Thymus (tissue), 11 donors: ENCODE results near the gene APOBEC3F. TPM values are rescaled to one million over a fixed set of nuclear protein-coding genes. Genes with fewer than 3 reads are reported as not detected.
A peak's percentile ranks its signal among the peaks of the same experiment; 100 is the strongest.

Experiments used
- DNase-seq, 9 donors: peaks; one replicate each; pipeline ENCODE4 v3.0.0-alpha.2; 2013; ENCODE audit warnings: low spot score in 9 of 9, low read depth in 6 of 9, missing footprints in 1 of 9
- H3K27ac ChIP-seq, 2 donors: one replicate each; pipeline ENCODE4 v1.5.1; 2013; ENCODE audit warnings: control low read depth in 1 of 2, low read depth in 1 of 2, low read length in 1 of 2, mild to moderate bottlenecking in 1 of 2, moderate library complexity in 1 of 2
- H3K27me3 ChIP-seq, 2 donors: one replicate each; pipeline ENCODE4 v1.5.1; 2013; ENCODE audit warnings: low read length in 1 of 2; ENCODE audit not compliant: control insufficient read depth in 2 of 2, insufficient read depth in 1 of 2
- H3K36me3 ChIP-seq, 2 donors: one replicate each; pipeline ENCODE4 v1.5.1; 2013; ENCODE audit warnings: low read length in 1 of 2, mild to moderate bottlenecking in 1 of 2, moderate library complexity in 1 of 2; ENCODE audit not compliant: control insufficient read depth in 2 of 2, insufficient read depth in 2 of 2
- H3K4me1 ChIP-seq, 2 donors: one replicate each; pipeline ENCODE4 v1.5.1; 2013; ENCODE audit warnings: low read length in 2 of 2; ENCODE audit not compliant: control insufficient read depth in 2 of 2, insufficient read depth in 2 of 2
- H3K4me3 ChIP-seq, 2 donors: one replicate each; pipeline ENCODE4 v1.5.1; 2013; ENCODE audit warnings: low read length in 2 of 2, control low read depth in 1 of 2, mild to moderate bottlenecking in 1 of 2
- H3K9me3 ChIP-seq, 2 donors: one replicate each; pipeline ENCODE4 v1.5.1; 2013; ENCODE audit warnings: low read length in 1 of 2, mild to moderate bottlenecking in 1 of 2; ENCODE audit not compliant: control insufficient read depth in 2 of 2, insufficient read depth in 1 of 2
- WGBS: extraction: QIAGEN DNeasy Blood & Tissue Kit; methylation state at CpG from one replicate; pipeline ENCODE4 v1.1.7; 2013; 5-methylcytosine and 5-hydroxymethylcytosine counted together
- polyA plus RNA-seq: library from polyadenylated mRNA; stranded (reverse); fragments of 200-250 nt; gene quantifications from one replicate; pipeline ENCODE4 v1.2.3, GENCODE V29; 2013
- total RNA-seq: library from RNA; stranded (reverse); fragments of 120-200 nt; gene quantifications from one replicate; pipeline ENCODE4 v1.2.4, GENCODE V29; 2013
- donor health status: healthy.

The APOBEC3F gene
- total and polyA plus RNA-seq, 2 donors = 6.4 to 7.2 TPM

- no peaks in the 10 kb centered on the region for H3K36me3 ChIP-seq
- no peaks in the 10 kb centered on the region for H3K9me3 ChIP-seq
- DNase-seq = no peak
- no peak overlapping the region for H3K27ac ChIP-seq
- H3K27me3 ChIP-seq = no peaks in the 10 kb centered on the region
- peaks cover 11 to 48% of the 10 kb centered on the region in 2 donors for H3K4me1 ChIP-seq
- 91% methylated on average over 14 of the region's 14 CpGs for WGBS
- no peak overlapping the region for H3K4me3 ChIP-seq
Measured at GRCh38 chr22:39094717-39095389, 54.2 kb downstream of the APOBEC3F start.

- Histone ChIP-seq H3K36me3 (no peaks in the 10 kb centered on the region), H3K4me1 (peaks cover 4 to 42% of the 10 kb centered on the region in 2 donors), H3K27me3 (no peaks in the 10 kb centered on the region), H3K9me3 (no peaks in the 10 kb centered on the region), H3K4me3 (no peak overlapping the region), H3K27ac (no peak overlapping the region)
- whole genome bisulfite sequencing = over 99% methylated on average over 3 of the region's 3 CpGs
- DNase-seq = no peak
Measured at GRCh38 chr22:39095971-39096370, 55.3 kb downstream of the APOBEC3F start.

GRCh38 chr22:39097098-39098020 is 56.7 kb downstream of the APOBEC3F start, which contains the start of gene APOBEC3H:
TSS of gene APOBEC3H (plus strand) at chr22:39097244. CDS start at chr22:39100279, 3,035 bp downstream.
- Histone ChIP-seq H3K9me3 (no peaks in the 10 kb centered on the region), H3K4me1 (peaks cover 4 to 37% of the 10 kb centered on the region in 2 donors), H3K27ac (peak within 1 kb of the TSS; percentile 67 to 74), H3K36me3 (no peaks in the 10 kb centered on the region), H3K4me3 (no peak within 1 kb of the TSS), H3K27me3 (no peaks in the 10 kb centered on the region)
- 60% methylated on average over 9 of the region's 9 CpGs for WGBS
- peak in 1 of 9 donors; percentile 36 for DNase-seq

GRCh38 chr22:39098026-39098425 is 57.4 kb downstream of the APOBEC3F start:
- no peak for DNase-seq
- peaks cover 4 to 36% of the 10 kb centered on the region in 2 donors for H3K4me1 ChIP-seq
- no peak overlapping the region for H3K4me3 ChIP-seq
- H3K36me3 ChIP-seq = no peaks in the 10 kb centered on the region
- no peaks in the 10 kb centered on the region for H3K27me3 ChIP-seq
- peak overlapping the region; percentile 36 for H3K27ac ChIP-seq
- WGBS = 76% methylated on average over 6 of the region's 6 CpGs
- H3K9me3 ChIP-seq = no peaks in the 10 kb centered on the region

GRCh38 chr22:39098576-39098975 is 57.9 kb downstream of the APOBEC3F start:
- peak overlapping the region; percentile 35 to 60 for H3K27ac ChIP-seq

DNA sequence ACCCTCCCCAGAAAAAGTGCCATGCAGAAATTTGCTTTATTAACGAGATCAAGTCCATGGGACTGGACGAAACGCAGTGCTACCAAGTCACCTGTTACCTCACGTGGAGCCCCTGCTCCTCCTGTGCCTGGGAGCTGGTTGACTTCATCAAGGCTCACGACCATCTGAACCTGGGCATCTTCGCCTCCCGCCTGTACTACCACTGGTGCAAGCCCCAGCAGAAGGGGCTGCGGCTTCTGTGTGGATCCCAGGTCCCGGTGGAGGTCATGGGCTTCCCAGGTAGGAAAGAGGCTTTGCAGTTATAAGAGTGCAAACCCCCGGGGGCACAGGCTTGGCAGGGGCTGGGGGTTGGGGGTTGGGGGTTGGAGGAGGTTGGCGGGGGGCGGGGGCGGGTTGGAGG is 60.6 kb downstream of the APOBEC3F start:
- no peak for DNase-seq
- H3K4me3 ChIP-seq = no peak overlapping the region
- H3K36me3 ChIP-seq = no peaks in the 10 kb centered on the region
- H3K27ac ChIP-seq = no peak overlapping the region
- H3K4me1 ChIP-seq = peaks cover 4 to 30% of the 10 kb centered on the region in 2 donors
- whole genome bisulfite sequencing = 89% methylated on average over 13 of the region's 13 CpGs
- H3K27me3 ChIP-seq = no peaks in the 10 kb centered on the region
- H3K9me3 ChIP-seq = no peaks in the 10 kb centered on the region

More at GRCh38 chr22:39098576-39098975, 57.9 kb downstream of the APOBEC3F start:
- Histone ChIP-seq H3K36me3 (no peaks in the 10 kb centered on the region), H3K4me1 (peaks cover 4 to 36% of the 10 kb centered on the region in 2 donors), H3K27me3 (no peaks in the 10 kb centered on the region), H3K9me3 (no peaks in the 10 kb centered on the region), H3K4me3 (no peak overlapping the region)
- WGBS = 85% methylated on average over 8 of the region's 8 CpGs
- no peak for DNase-seq

- 95% methylated on average over 2 of the region's 2 CpGs for WGBS
- H3K36me3 ChIP-seq = no peaks in the 10 kb centered on the region
- H3K4me1 ChIP-seq = peaks cover 0 to 11% of the 10 kb centered on the region in 2 donors
- H3K27me3 ChIP-seq = no peaks in the 10 kb centered on the region
- H3K27ac ChIP-seq = no peak overlapping the region
- H3K4me3 ChIP-seq = no peak overlapping the region
- no peak for DNase-seq
- H3K9me3 ChIP-seq = no peaks in the 10 kb centered on the region
Measured at GRCh38 chr22:39103431-39103830, 62.8 kb downstream of the APOBEC3F start.
